KOPT-K1 (cell line): Measurements from ENCODE around the gene NIPAL3.

Experiments used
- H3K27ac ChIP-seq: fragments of 200-600 bp; sonication (generic); 2 replicates; pipeline ENCODE4 v1.5.1; 2016; ENCODE audit warnings: antibody characterized with exemption, mild to moderate bottlenecking, low read depth, low read length; ENCODE audit not compliant: poor library complexity, severe bottlenecking
- H3K36me3 ChIP-seq: fragments of 200-600 bp; sonication (generic); 2 replicates; pipeline ENCODE4 v1.5.1; 2017; ENCODE audit warnings: antibody characterized with exemption, mild to moderate bottlenecking, low read length, moderate library complexity; ENCODE audit not compliant: insufficient read depth
- H3K9me3 ChIP-seq: fragments of 200-600 bp; sonication (generic); 2 replicates; pipeline ENCODE4 v1.5.1; 2017; ENCODE audit warnings: antibody characterized with exemption, low read length, mild to moderate bottlenecking; ENCODE audit not compliant: insufficient read depth, poor library complexity, severe bottlenecking

NIPAL3 gene

DNA sequence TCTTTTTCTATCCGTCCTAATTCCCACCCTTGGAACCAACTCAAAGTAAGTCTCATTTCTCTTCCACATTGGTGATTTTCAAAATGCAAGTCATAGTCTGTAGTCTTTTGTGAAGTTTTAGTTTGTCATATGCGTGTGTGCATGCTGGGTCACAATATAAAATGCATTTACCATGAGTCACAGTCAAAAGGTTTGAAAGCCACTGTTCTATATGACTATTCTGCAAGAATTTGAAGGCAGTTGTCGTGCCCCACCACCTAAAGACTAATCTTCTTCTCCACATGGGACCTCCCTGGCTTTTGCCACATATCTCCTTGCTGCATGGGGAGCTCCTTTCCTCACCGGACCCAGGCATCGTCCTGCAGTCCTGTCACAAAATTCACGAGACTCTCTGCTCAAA lies 3.6 kb upstream of the NIPAL3 start:
- no peaks in the 10 kb centered on the region for H3K36me3 ChIP-seq
- H3K27ac ChIP-seq: no peak overlapping the region
- peaks cover 17% of the 10 kb centered on the region for H3K9me3 ChIP-seq

DNA sequence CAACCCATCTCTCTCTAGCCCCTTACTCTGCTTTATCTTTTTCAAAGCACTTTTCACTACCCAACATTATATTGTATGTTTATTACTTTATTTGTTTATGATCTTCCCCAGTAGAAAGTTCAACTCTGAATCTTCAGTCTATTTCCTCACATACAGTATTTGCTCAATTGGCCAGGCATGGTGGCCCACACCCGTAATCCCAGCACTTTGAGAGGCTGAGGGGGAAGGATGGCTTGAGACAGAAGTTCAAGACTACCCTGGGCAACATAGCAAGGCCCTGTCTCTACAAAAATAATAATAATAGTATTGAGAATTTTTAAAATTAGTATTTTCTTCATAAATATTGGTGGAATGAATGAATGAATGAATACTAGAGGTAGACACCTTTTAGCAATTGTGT lies 3.2 kb upstream of the NIPAL3 start:
- Histone ChIP-seq H3K36me3 (no peaks in the 10 kb centered on the region), H3K27ac (no peak overlapping the region), H3K9me3 (peaks cover 12% of the 10 kb centered on the region)

DNA sequence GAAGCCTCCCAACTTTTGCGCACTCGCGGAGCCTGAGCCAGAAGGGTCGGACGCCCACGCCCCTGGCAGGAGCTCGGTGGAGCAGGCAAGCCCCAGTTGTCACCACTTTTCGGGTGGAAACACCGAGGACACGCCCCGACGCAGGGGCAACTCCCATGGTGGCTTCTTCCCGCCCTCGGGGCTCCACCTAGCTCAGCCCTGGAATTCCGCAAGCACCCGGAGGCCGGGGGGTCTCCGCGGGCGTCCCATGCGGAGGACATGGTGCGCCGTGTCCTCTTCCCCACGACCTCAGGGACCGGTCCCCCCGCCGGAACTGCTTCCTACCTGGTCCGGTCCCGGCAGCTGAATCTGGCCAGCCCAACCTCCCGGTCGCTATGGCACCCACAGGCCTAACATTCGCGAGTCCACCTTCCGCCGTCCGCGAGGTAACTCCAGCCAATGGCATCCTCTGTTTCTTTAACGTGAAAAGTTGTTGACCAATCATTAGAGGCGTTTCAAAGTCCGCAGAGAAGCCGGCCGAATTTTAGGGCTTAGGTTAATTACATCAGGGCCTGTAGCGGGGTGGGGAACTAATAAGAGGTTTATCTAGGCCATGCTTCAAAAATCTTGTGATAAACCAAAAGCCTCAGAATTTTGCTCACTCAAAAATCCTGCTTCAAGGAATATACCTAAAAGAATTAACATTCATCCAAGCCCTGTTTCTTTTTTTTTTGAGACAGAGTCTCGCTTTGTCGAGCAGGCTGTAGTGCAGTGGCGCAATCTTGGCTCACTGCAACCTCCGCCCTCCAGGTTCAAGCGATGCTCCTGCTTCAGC lies 2.0 kb upstream of the NIPAL3 start, which contains the start of gene STPG1:
Gene STPG1, minus strand, starts transcription at position 433 of the 814 bp plus-strand sequence. CDS start 12,394 bp downstream, outside the sequence.
- H3K36me3 ChIP-seq: no peaks in the 10 kb centered on the region
- H3K9me3 ChIP-seq: peaks cover under 1% of the 10 kb centered on the region
- H3K27ac ChIP-seq: no peak within 1 kb of the TSS

DNA sequence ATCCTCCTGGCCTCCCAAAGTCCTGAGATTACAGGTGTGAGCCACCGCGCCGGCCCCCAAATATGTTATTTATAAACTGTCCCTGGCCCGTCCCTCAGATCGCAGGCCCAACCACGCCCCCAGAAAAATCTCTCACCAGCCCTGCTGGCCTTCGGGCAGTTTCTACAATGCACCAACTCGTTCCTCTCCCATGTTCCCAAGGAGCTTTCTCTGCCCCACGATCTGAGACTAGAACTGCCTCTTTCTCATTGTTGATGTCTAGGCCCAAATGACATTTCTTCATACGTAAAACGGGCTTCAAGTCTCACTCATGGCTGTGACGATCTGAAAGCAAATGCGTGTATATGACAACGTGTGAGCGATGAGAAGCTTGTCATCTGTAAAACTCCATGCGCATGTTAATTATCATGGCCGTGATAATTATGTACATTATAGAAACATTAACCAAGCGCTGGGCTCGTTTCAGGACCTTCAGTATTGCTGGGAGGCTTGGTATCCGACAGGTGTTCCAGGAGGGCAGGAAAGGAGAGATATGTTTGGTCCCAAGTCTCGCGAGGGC lies 748 bp upstream of the NIPAL3 start:
- Histone ChIP-seq H3K27ac (no peak overlapping the region), H3K36me3 (no peaks in the 10 kb centered on the region), H3K9me3 (no peaks in the 10 kb centered on the region)

DNA sequence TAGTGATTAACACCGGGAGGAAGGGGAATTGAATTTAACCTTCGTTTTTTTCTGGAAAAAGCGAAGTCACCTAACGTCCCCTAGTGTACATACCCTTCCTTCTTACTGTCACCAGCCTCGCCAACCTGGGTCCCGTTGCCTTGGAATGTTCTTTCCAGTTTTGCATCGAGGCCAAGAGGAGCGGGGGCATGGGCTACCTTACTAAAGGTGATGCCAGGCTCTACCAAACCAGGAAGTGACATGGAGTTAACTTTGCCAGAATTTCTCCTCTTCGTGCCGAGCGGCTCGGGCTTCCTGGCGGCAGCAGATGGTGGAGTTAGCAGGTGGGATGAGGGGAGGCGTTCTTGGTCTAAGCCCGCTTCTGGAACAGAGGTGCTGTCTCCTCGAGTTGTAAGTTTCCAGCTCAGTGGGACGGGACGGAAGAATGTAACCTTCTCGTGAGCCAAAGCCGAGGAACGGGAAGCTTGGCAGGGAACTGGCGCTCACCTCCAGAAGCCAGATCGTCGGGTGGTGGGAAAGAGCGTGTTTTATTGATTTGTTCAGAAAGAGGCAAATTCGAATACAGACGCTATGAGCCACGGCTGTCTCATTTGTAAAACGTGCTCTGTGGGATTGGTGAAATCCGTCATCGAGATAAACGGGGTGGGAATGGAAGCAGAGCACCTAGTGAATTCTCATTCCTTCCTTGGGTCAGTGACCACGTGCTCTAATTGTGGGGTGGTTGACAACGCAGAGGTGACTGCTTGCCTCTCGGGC lies 486 bp downstream of the NIPAL3 start:
- peak overlapping the region; percentile 47 for H3K27ac ChIP-seq
- 0 out of 2 replicates have a peak, but pooled peaks cover 3% of the 10 kb centered on the region for H3K36me3 ChIP-seq
- no peaks in the 10 kb centered on the region for H3K9me3 ChIP-seq

DNA sequence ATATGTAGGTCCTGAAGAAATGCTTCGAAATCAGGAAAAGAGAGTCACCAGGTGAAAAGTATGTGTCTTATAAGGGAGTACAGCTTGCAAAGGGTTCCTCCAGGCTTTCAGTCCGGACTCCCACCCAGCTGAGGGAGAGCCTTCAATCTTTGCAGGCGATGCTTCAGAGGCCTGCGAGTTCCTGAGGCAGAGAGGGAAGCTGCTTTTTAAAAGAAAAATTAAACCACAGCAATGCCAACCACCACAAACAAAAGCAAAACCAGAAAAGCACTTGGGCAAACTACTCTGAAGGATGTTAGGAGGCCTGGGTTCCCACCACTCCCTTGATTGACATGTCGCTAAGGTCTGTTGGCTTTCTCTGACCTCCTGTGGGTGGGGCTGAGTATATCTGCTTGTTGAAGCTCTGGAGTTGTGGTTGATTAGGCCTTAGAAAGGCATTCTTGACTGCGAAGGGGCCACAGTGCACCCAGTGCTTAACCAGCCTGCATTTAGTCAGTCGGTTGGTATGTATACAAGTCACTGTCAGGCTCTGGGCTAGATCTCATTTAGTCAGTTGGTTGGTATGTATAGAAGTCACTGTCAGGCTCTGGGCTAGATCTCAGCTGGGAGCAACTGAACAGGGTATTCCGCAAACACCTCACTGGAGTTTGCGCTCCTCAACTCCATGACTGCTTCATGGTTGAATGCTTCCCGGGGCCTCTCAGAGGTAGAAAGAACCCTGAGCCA lies 1.2 kb downstream of the NIPAL3 start:
- peak overlapping the region; percentile 47 for H3K27ac ChIP-seq
- H3K36me3 ChIP-seq: peaks cover 10% of the 10 kb centered on the region
- H3K9me3 ChIP-seq: no peaks in the 10 kb centered on the region

DNA sequence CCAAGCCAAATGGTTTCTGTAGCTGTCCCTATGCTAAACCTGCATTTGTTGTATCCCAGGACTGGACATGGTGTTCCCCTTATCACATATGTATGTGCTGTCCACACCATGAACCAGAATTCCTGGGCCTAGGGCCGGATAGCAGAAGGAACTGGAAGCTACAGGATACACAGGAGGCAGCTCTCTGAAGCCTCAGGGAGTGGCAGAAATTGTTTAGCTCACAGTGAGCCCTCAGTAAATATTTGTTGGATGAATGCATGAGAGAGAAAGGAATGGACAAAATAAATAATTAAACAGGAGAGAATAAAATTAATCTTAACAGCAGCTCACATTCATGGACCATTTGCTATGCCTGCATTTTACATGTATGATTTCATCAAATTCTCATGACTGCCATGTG lies 2.1 kb downstream of the NIPAL3 start:
- Histone ChIP-seq H3K36me3 (peaks cover 11% of the 10 kb centered on the region), H3K9me3 (no peaks in the 10 kb centered on the region), H3K27ac (peak overlapping the region; percentile 47)

DNA sequence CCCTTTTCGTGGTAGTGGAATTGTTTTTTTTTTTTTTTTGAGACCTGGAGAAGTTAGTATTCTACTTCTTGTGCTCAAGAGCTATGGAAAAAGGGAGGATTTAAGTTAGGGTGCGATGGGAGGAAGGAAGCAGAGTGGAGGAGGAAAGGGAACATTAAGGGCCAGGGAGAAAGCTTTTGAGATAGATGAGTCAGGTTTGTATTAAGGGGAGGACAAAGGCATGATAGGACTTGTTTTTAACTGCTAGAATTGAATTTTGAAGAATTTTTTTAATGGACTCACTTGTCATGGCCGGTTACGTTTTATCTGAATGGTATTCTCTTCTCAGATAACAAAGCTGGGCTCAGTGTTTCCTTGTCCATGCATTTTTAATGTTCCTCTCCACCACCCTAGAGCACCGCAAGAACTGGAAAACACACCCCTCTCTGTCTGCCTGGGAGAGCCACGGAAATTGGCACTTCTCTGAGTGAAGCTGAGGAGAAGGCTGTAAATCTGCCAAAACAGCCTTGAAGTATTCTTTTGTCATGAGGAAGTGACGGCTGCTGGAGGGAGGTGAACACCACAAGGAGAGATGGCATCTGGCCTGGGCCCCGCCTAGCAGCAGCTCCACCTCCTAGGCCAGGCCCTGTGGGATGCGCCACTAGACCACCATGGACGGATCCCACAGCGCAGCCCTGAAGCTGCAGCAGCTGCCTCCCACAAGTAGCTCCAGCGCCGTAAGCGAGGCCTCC lies 3.5 kb downstream of the NIPAL3 start:
- H3K9me3 ChIP-seq: no peaks in the 10 kb centered on the region
- peaks cover 11% of the 10 kb centered on the region for H3K36me3 ChIP-seq
- peak overlapping the region; percentile 31 for H3K27ac ChIP-seq

DNA sequence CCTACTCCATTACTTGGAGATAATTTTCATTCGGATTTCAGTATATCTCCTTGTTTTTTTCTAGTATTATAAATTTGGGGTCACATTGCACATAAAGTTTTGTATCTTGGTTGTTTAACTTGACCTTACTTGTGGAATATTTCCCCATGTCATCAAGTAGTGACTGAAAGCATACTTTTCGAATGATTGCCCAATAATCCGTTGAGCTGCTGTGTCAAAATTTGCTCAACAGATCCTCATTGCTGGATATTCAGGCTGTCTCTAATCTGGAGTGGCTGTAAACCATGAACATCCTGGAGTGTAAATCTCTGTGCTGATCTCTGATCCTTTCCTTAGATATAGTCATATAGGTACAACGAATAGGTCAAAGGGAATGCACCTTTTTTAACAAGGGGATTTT lies 4.9 kb downstream of the NIPAL3 start:
- no peak overlapping the region for H3K27ac ChIP-seq
- H3K36me3 ChIP-seq: peaks cover 11% of the 10 kb centered on the region
- H3K9me3 ChIP-seq: no peaks in the 10 kb centered on the region

DNA sequence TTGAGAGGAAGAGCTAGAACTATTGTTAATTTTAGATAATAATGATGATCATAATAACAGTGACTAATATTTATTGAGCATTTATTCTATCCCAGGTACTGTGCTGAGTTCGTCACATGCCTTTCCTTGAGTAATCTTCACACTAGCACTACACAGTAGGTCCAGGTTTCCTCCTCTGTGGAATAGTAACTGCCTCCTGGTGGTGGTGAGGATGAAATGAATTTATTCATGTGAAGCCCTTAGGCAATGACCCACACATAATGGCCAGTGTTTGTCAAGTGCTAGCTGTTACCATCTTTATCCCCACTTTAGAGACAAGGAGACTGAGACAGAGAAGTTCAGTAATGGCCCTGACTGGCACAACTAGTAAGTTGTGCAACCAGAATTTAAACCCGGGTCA lies 5.9 kb downstream of the NIPAL3 start:
- Histone ChIP-seq H3K9me3 (no peaks in the 10 kb centered on the region), H3K36me3 (peaks cover 11% of the 10 kb centered on the region), H3K27ac (no peak overlapping the region)

DNA sequence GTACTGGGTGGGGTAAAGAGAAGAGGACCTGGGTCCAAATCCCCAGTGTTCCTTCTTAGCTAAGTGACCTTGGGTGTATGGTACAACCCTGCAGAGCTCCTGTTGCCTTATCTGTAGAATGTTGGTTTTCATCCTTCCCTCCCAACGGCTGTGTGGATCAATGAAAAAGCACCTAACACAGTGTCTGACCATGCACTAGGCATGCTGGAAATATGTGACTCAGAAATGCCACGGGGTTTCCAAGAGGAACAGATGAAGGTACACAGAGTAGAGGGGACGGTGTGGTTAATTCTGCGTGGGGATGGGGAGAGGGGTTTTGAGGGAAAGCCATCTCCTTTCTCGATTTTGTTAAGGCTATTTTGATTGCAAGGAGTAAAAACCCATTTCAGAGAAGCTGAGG lies 8.6 kb downstream of the NIPAL3 start:
- Histone ChIP-seq H3K9me3 (no peaks in the 10 kb centered on the region), H3K36me3 (peaks cover 11% of the 10 kb centered on the region), H3K27ac (no peak overlapping the region)

DNA sequence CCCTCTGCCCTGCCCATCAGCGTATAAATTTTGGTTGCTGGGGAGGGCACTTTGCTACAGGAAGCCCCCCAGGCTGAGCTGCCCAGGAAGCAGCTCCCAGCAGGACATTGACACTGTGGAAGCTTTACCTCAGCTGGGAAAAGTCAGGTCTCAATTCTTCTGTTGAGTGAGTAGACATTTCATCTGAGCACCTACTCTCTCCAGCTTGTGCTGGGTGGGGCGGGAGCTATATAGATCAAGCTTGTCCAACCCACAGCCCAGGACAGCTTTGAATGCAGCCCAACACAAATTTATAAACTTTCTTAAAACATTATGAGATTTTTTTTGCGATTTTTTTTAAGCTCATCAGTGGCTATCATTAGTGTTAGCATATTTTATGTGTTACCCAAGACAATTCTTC lies 9.4 kb downstream of the NIPAL3 start:
- H3K27ac ChIP-seq: no peak overlapping the region
- H3K36me3 ChIP-seq: peaks cover 11% of the 10 kb centered on the region
- H3K9me3 ChIP-seq: no peaks in the 10 kb centered on the region

DNA sequence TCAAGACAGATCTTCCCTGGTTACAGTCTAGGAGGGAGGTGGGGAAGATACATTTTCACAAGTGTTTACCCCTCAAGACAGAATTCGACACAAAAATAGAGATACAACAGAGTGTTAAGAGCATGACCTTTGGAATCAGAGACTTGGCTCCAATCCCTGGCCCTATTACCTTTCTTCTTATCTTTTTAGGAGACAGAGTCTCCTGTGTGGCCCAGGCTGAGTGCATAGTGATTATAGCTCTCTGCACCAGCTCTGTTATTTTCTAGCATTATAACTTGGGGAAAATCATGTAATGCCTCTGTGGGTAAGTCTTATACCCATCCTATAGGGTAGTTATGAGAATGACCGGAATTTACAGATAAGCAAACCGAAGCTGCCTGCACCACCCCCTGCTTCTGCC lies 9.8 kb downstream of the NIPAL3 start:
- peaks cover 11% of the 10 kb centered on the region for H3K36me3 ChIP-seq
- no peaks in the 10 kb centered on the region for H3K9me3 ChIP-seq
- H3K27ac ChIP-seq: no peak overlapping the region

DNA sequence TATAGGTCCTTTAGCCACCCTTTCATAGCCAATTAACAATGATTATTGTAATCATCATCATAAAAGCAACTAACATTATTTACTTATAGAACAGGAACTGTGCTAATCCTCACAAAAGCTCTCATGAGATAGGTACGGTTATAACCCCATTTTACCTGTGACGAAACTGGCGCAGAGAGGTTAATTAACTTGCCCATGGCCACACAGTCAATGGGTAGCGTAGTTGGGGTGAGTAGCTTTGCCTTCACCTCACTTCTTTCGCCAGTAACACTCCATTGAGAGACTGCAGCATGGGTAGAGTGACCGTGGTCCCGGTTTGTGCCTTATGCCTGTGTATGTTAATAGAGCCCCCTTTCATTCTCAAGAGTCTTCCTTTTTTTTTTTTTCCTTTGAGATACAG lies 10.3 kb downstream of the NIPAL3 start:
- Histone ChIP-seq H3K9me3 (no peaks in the 10 kb centered on the region), H3K27ac (no peak overlapping the region), H3K36me3 (peaks cover 10% of the 10 kb centered on the region)
